Measurements from ENCODE around the gene KCNC4. TPM values are rescaled to one million over a fixed set of nuclear protein-coding genes. Genes with fewer than 3 reads are reported as not detected.

The KCNC4 gene
- polyA plus RNA-seq, 2 of the 4 experiments (the other 2 are of a cell fraction) = 1.1 to 2.4 TPM

- ATAC-seq (no peak), FAIRE-seq (no peak), DNase-seq (ENCODE audit: low read depth in 1 of 2, low spot score in 1 of 2) (no peak)
- ChIA-PET CTCF (interaction anchor here (0.9 to 1.5 kb wide), 3 partner anchors 23 to 33 kb away, joined by 3 to 4 read pairs (median 3); no protein-coding TSS in a partner anchor), POLR2A (no interaction called here)
- no peak overlapping the region for H3K4me3 ChIP-seq
- no peak for TF ChIP-seq HOXA7 (CRISPR knock-in tag; IDR thresholded peaks at IDR 0.05)
- no peak for TF ChIP-seq EHMT2 (IDR thresholded peaks at IDR 0.05; ENCODE audit: low read depth)
- TF ChIP-seq HEYL (CRISPR knock-in tag; IDR thresholded peaks at IDR 0.05) = no peak
- TF ChIP-seq MYC (IDR thresholded peaks at IDR 0.05; ENCODE audit: borderline replicate concordance, low read length) = no peak
- TF ChIP-seq EP300 (IDR thresholded peaks at IDR 0.05) = no peak
- no peak for TF ChIP-seq NR3C1 (IDR thresholded peaks at IDR 0.05)
- TF ChIP-seq KDM5A (IDR thresholded peaks at IDR 0.05) = no peak
- TF ChIP-seq ELK1 (IDR thresholded peaks at IDR 0.05; ENCODE audit: low read depth, low read length) = no peak
- no peak for TF ChIP-seq ATOH8 (CRISPR knock-in tag; IDR thresholded peaks at IDR 0.05; ENCODE audit: low read depth)
- no peak for TF ChIP-seq CEBPB (IDR thresholded peaks at IDR 0.05)
- no peak for TF ChIP-seq HDAC2 (IDR thresholded peaks at IDR 0.05)
- TF ChIP-seq BCL3 (IDR thresholded peaks at IDR 0.05) = no peak
- no peak for TF ChIP-seq REST (IDR thresholded peaks at IDR 0.05)
- TF ChIP-seq HOXB13 (CRISPR knock-in tag; IDR thresholded peaks at IDR 0.05; ENCODE audit: low read depth) = no peak
- no peak for TF ChIP-seq HES2 (IDR thresholded peaks at IDR 0.05)
- no peak for TF ChIP-seq NPAS2 (CRISPR knock-in tag; IDR thresholded peaks at IDR 0.05; ENCODE audit: borderline replicate concordance)
- TF ChIP-seq RARB (CRISPR knock-in tag; IDR thresholded peaks at IDR 0.05) = no peak
- TF ChIP-seq RCOR1 (IDR thresholded peaks at IDR 0.05; ENCODE audit: low read depth, low read length) = no peak
- TF ChIP-seq JUNB (IDR thresholded peaks at IDR 0.05) = no peak
- no peak overlapping the region for H3K4me2 ChIP-seq
- WGBS (ENCODE audit: missing lambda C conversion rate) = 90% methylated on average over 5 of the region's 11 CpGs
- H3K9me3 ChIP-seq = no peaks in the 10 kb centered on the region
- H3K4me1 ChIP-seq = peaks cover 5% of the 10 kb centered on the region
- H3K27ac ChIP-seq = no peak overlapping the region
These were observed 20.5 kb downstream of the KCNC4 start for GRCh38 chr1:110230381-110231199.

- DNase-seq (ENCODE audit: low read depth in 1 of 2, low spot score in 1 of 2) (no peak), ATAC-seq (no peak), FAIRE-seq (no peak)
- Histone ChIP-seq H3K4me2 (no peak overlapping the region), H3K4me3 (no peak overlapping the region), H3K27ac (no peak overlapping the region), H3K9me3 (no peaks in the 10 kb centered on the region), H3K4me1 (peaks cover 15% of the 10 kb centered on the region)
- CTCF ChIA-PET = no interaction called here
- WGBS (ENCODE audit: missing lambda C conversion rate) = 33% methylated on average over 1 of the region's 2 CpGs
- POLR2A ChIA-PET = no interaction called here
- TF ChIP-seq FOSL2 (IDR thresholded peaks at IDR 0.05) (no peak), FOSL2 (CRISPR knock-in tag; IDR thresholded peaks at IDR 0.05) (no peak), MAFK (IDR thresholded peaks at IDR 0.05; ENCODE audit: partially characterized antibody) (no peak), NR3C1 (IDR thresholded peaks at IDR 0.05) (no peak), RARB (CRISPR knock-in tag; IDR thresholded peaks at IDR 0.05) (no peak), CHD4 (IDR thresholded peaks at IDR 0.05; ENCODE audit: borderline replicate concordance) (no peak), MYC (IDR thresholded peaks at IDR 0.05; ENCODE audit: borderline replicate concordance, low read length) (no peak), JUNB (IDR thresholded peaks at IDR 0.05) (no peak), CBX8 (IDR thresholded peaks at IDR 0.05) (no peak), USF2 (IDR thresholded peaks at IDR 0.05) (no peak), RNF2 (IDR thresholded peaks at IDR 0.05; ENCODE audit: borderline replicate concordance, low read depth) (no peak), ZSCAN20 (CRISPR knock-in tag; IDR thresholded peaks at IDR 0.05) (no peak), BHLHE40 (IDR thresholded peaks at IDR 0.05; ENCODE audit: low read depth, low read length) (no peak), PBX3 (IDR thresholded peaks at IDR 0.05) (no peak)
These were observed 23.7 kb downstream of the KCNC4 start for GRCh38 chr1:110233861-110234260.

Data from A549 (cell line).